Peyer's patch (tissue), 4 donors: ENCODE measurements around the gene KCNC4. TPM values are rescaled to one million over a fixed set of nuclear protein-coding genes. Genes with fewer than 3 reads are reported as not detected.

ENCODE experiments used
- DNase-seq, 3 donors: peaks; one replicate each; pipeline ENCODE4 v3.0.0-alpha.2; 2017 to 2019
- H3K27ac ChIP-seq, 4 donors: fragments of 200-600 bp; sonication (generic); one replicate each; pipeline ENCODE4 v1.5.1; 2016 to 2019
- H3K27me3 ChIP-seq, 2 donors: fragments of 200-600 bp; sonication (generic); one replicate each; pipeline ENCODE4 v1.5.1; 2019
- H3K36me3 ChIP-seq, 3 donors: fragments of 200-600 bp; sonication (generic); one replicate each; pipeline ENCODE4 v1.5.1; 2016 to 2019
- H3K4me1 ChIP-seq, 4 donors: fragments of 200-600 bp; sonication (generic); one replicate each; pipeline ENCODE4 v1.5.1; 2016 to 2019
- H3K4me3 ChIP-seq, 4 donors: fragments of 200-600 bp; sonication (generic); 1 replicate in 3 of 4; 2 replicates in 1 of 4; pipeline ENCODE4 v1.5.1; 2016 to 2019; ENCODE audit warnings: mild to moderate bottlenecking in 1 of 4
- H3K9me3 ChIP-seq, 4 donors: fragments of 200-600 bp; sonication (generic); one replicate each; pipeline ENCODE4 v1.5.1; 2016 to 2019; ENCODE audit warnings: mild to moderate bottlenecking in 1 of 4
- CTCF ChIP-seq, 6 experiments: fragments of 450-650 bp in 4 of 6; fragments of 200-600 bp in 2 of 6; sonication (generic) in 1 of 6; IDR thresholded peaks; one replicate each; pipeline ENCODE4 v1.5.1; 2017 to 2019; ENCODE audit warnings: antibody characterized with exemption in 6 of 6, mild to moderate bottlenecking in 3 of 6, moderate library complexity in 1 of 6
- POLR2A ChIP-seq, 2 donors: fragments of 450-650 bp; IDR thresholded peaks; one replicate each; pipeline ENCODE4 v1.5.1; 2017; ENCODE audit warnings: antibody characterized with exemption in 2 of 2, mild to moderate bottlenecking in 2 of 2, moderate library complexity in 2 of 2
- total RNA-seq, 4 donors: library from RNA; depleted of rRNA; stranded (reverse); fragments of >200 nt; gene quantifications; one replicate each; pipeline ENCODE4 v1.1.0, GENCODE V29; 2016

Gene KCNC4
- total RNA-seq, 4 donors from 2014 or later, result 6.1 to 18.0 (median 10.4) TPM

GRCh38 chr1:110198746-110199145 lies 11.4 kb upstream of the KCNC4 start:
- Histone ChIP-seq H3K36me3 (no peaks in the 10 kb centered on the region), H3K4me1 (peaks cover 0 to 4% (median 0%) of the 10 kb centered on the region in 4 donors), H3K27me3 (no peaks in the 10 kb centered on the region), H3K27ac (no peak overlapping the region), H3K4me3 (no peak overlapping the region), H3K9me3 (no peaks in the 10 kb centered on the region)
- no peak for DNase-seq
- TF ChIP-seq CTCF (IDR thresholded peaks at IDR 0.05) (no peak), POLR2A (IDR thresholded peaks at IDR 0.05) (no peak)

- Histone ChIP-seq H3K4me1 (peaks cover 0 to 4% (median 0%) of the 10 kb centered on the region in 4 donors), H3K9me3 (no peaks in the 10 kb centered on the region), H3K4me3 (no peak overlapping the region), H3K27ac (no peak overlapping the region), H3K36me3 (no peaks in the 10 kb centered on the region), H3K27me3 (no peaks in the 10 kb centered on the region)
- DNase-seq, result no peak
- no peak for TF ChIP-seq CTCF (IDR thresholded peaks at IDR 0.05)
- no peak for TF ChIP-seq POLR2A (IDR thresholded peaks at IDR 0.05)
Measured at GRCh38 chr1:110200190-110200589, 9.9 kb upstream of the KCNC4 start.

GRCh38 chr1:110200666-110201065 lies 9.4 kb upstream of the KCNC4 start:
- H3K4me1 ChIP-seq, result peaks cover 0 to 4% (median 0%) of the 10 kb centered on the region in 4 donors
- no peaks in the 10 kb centered on the region for H3K27me3 ChIP-seq
- no peaks in the 10 kb centered on the region for H3K9me3 ChIP-seq
- H3K27ac ChIP-seq, result no peak overlapping the region
- TF ChIP-seq CTCF (IDR thresholded peaks at IDR 0.05), result no peak
- no peak for TF ChIP-seq POLR2A (IDR thresholded peaks at IDR 0.05)
- DNase-seq, result no peak
- H3K4me3 ChIP-seq, result no peak overlapping the region
- no peaks in the 10 kb centered on the region for H3K36me3 ChIP-seq

- no peak overlapping the region for H3K27ac ChIP-seq
- no peak for TF ChIP-seq CTCF (IDR thresholded peaks at IDR 0.05)
- TF ChIP-seq POLR2A (IDR thresholded peaks at IDR 0.05), result no peak
- H3K27me3 ChIP-seq, result no peaks in the 10 kb centered on the region
- H3K4me3 ChIP-seq, result no peak overlapping the region
- H3K36me3 ChIP-seq, result no peaks in the 10 kb centered on the region
- H3K9me3 ChIP-seq, result no peaks in the 10 kb centered on the region
- peaks cover 0 to 4% (median 0%) of the 10 kb centered on the region in 4 donors for H3K4me1 ChIP-seq
- no peak for DNase-seq
Measured at GRCh38 chr1:110201157-110201825, 8.8 kb upstream of the KCNC4 start.

GRCh38 chr1:110203021-110203661 lies 7.0 kb upstream of the KCNC4 start:
- Histone ChIP-seq H3K27ac (peak overlapping the region in 2 of 4 donors; percentile 6 to 50), H3K27me3 (no peaks in the 10 kb centered on the region), H3K4me1 (peaks cover 0 to 4% (median 0%) of the 10 kb centered on the region in 4 donors), H3K4me3 (no peak overlapping the region), H3K36me3 (no peaks in the 10 kb centered on the region), H3K9me3 (no peaks in the 10 kb centered on the region)
- peak in 2 of 3 donors; percentile 56 to 81 for DNase-seq
- TF ChIP-seq POLR2A (IDR thresholded peaks at IDR 0.05) (no peak), CTCF (IDR thresholded peaks at IDR 0.05) (peak; percentile 75 to 93 (median 90))
